Retinal pigment epithelial cell (primary cell): ENCODE measurements around the gene CCRL2.
"Not testable (repeated sequence)": the region's sequence is repeated elsewhere in the genome, so short reads cannot be mapped to it uniquely, and the experiment has no call there.

Experiments used
- DNase-seq: peaks from one replicate; pipeline ENCODE4 v3.0.0-alpha.2; 2010; ENCODE audit warnings: low read depth
- H3K4me3 ChIP-seq: 2 replicates; pipeline ENCODE4 v1.5.1; 2011; ENCODE audit warnings: mild to moderate bottlenecking, low read length, control low read depth, moderate library complexity
- TF ChIP-seq, protein P1 (sequence below): conservative IDR thresholded peaks from 2 replicates; pipeline ENCODE4 v1.5.1; 2011; ENCODE audit warnings: low read depth, low read length, control low read depth, inconsistent platforms

CCRL2 gene

DNA sequence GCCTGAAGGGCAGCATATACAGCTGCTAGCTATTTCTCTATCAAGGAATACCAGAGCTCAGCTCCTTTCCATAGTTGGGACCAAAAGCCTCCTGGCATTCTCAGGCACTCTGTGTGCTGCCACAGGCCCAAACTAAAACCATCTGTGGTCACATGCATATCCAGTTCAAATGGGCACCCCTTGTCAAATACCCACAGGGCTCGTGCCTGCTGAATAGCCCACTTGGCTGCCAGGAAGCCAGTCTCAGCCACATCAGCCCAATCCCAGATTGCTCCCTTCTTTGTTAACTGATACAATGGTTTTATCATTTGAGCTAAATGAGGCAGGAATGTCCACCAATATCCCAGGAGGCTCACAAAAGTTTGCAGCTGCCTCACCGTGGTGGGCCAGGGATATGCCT lies 13.9 kb downstream of the CCRL2 start:
- TF ChIP-seq, protein P1, sequence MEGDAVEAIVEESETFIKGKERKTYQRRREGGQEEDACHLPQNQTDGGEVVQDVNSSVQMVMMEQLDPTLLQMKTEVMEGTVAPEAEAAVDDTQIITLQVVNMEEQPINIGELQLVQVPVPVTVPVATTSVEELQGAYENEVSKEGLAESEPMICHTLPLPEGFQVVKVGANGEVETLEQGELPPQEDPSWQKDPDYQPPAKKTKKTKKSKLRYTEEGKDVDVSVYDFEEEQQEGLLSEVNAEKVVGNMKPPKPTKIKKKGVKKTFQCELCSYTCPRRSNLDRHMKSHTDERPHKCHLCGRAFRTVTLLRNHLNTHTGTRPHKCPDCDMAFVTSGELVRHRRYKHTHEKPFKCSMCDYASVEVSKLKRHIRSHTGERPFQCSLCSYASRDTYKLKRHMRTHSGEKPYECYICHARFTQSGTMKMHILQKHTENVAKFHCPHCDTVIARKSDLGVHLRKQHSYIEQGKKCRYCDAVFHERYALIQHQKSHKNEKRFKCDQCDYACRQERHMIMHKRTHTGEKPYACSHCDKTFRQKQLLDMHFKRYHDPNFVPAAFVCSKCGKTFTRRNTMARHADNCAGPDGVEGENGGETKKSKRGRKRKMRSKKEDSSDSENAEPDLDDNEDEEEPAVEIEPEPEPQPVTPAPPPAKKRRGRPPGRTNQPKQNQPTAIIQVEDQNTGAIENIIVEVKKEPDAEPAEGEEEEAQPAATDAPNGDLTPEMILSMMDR: no peak
- no peak overlapping the region for H3K4me3 ChIP-seq
- DNase-seq: no peak

DNA sequence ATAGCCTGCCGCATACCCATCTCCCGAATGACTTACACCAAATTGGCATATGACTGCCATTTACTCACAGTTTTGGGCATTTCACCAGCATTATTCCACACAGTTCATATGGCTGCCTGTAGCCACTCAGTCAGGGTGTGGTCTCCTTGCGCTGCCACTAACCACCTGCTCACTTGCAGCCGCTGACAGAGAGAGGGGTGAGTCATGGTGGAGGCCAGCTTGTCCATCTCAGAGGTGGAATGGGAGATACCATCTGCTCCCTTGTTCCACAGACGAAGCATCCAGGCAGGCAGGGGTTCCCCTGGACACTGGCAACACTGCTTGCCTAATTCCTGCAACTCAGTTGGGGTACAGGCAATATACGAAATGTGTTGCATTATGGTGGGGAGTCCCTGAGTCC lies 15.6 kb downstream of the CCRL2 start:
- TF ChIP-seq, protein P1: no peak
- H3K4me3 ChIP-seq: no peak overlapping the region
- DNase-seq: no peak

DNA sequence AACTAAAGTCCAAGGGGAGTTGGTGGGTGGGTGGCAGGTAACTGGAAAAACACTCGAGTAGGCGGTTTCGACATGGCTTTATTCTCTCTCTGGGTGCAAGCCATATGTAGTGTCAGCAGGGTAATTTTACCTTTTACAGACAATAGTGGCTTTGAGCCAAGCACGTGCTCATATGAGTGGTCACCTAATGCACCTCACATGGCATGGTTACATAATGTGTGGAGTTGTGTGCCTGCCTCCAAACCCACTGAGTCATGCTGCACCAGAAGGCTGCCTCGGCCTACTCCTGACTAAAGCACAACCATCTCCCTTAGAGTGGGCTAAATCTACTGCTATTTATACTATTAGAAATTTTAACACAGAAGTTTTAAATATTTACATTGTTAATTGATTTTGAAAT lies 16.5 kb downstream of the CCRL2 start:
- TF ChIP-seq, protein P1: no peak
- peak; percentile 89 for DNase-seq
- H3K4me3 ChIP-seq: no peak overlapping the region

DNA sequence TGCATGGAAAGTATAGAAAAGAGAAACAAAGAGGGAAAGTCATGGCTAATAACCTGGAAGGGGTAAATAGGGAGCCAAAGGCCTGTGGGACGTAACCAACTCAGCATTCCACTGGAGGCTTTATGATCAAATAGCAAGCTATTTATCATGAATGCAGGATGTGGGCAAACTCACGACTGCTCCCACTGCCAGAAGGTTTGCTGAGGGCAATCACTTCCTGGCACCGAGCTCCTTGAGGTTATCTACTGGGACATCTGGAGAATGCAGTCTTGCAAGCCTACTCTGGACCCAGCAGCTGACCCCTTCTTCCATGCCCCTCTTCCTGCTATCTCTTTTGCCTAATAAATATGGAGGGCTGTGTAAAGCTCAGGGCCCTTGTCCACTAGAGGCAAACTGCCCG lies 19.4 kb downstream of the CCRL2 start:
- DNase-seq, H3K4me3 ChIP-seq: not testable (repeated sequence)

DNA sequence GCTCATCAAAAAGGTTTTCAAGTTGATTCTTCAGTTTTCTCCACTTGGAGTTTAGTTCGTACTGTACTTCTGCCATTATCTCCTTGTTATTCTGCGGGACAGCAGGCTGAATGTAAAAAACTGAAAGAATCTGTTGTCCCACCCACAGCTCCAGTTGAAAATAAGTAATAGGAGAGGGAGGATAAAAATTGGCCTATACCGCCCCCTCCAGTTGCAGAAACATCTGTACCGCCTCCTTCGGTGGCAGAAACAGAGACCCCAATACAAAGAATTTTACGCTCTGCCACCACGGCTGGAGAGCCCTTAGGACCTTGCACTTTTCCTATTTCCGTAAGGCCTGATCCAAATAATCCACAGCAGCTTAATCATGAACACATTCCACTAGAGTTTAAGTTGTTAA lies 20.3 kb downstream of the CCRL2 start:
- H3K4me3 ChIP-seq, DNase-seq: not testable (repeated sequence)

DNA sequence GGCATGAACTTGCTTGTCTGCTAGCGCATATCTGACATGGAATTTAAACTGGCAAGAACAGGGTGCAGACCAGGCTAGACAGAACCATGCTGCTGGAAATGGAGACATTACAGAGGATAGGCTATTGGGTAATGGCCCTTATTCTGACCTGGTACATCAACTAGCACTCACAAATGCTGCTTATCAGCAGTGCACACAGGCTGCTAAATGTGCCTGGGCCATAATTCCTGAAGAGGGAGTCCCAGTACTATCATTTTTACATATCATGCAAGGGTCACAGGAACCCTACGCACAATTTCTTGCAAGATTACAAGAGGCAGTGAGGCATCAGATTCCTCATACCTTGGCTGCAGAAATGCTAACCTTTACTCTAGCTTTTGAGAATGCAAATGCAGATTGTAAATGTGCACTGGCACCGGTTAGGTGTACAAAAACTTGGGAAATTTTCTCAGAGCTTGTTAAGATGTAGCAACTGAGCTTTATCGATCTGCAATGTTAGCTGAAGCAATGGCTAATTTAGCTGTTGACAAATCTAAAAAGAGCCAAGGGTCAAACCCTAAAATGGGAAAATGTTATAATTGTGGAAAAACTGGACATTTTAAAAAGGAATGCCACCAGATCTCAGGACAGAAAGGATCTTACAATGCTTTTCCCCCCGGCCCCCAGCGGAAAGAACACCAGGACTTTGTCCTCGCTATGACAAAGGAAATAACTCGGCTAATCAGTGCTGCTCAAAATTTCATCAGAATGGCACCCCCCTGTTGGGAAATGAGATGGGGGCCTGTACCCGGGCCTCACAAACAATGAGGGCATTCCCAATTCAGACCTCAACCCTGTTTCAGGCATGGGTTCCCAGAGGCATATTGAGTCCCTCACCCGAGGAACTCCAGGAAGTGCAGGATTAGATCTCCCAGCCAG lies 21.1 kb downstream of the CCRL2 start:
- TF ChIP-seq, protein P1: no peak
- no peak for DNase-seq
- H3K4me3 ChIP-seq: no peak overlapping the region

DNA sequence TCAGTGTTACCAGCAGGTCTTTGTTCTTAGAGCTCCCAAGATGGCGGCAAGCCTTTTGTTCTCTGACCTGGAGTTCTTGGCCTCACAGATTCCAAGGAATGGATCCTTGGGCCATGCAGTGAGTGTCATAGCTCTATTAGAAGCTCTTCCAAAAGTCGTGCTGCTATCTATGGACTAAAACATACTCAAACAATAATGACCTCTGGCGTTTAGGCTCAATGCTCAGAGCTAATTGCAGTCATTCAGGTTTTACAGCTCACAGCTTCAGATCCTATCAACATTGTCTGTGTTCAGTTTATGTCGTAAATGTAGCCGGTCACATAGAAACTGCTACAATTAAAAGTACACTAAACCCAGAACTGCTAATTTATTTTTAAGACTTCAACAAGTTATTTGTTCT lies 22.2 kb downstream of the CCRL2 start:
- TF ChIP-seq, protein P1: no peak
- no peak overlapping the region for H3K4me3 ChIP-seq
- no peak for DNase-seq

DNA sequence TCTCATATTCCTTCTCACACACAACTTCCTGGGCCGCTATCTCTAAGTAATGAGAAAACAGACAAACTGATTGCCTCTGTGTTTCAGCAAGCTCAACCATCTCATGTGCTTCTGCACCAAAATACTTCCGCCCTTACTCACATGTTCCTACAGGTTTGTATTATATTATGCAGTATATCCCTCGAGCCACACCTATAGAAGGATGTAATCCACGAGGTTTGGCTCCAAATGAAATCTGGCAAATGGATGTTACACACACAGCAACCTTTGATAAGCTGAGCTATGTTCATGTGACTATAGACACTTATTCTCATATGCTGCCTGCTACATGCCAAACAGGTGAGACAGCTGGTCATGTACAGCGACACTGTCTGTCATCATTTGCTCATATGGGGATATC lies 22.6 kb downstream of the CCRL2 start:
- no peak overlapping the region for H3K4me3 ChIP-seq
- DNase-seq: no peak
- TF ChIP-seq, protein P1: no peak

DNA sequence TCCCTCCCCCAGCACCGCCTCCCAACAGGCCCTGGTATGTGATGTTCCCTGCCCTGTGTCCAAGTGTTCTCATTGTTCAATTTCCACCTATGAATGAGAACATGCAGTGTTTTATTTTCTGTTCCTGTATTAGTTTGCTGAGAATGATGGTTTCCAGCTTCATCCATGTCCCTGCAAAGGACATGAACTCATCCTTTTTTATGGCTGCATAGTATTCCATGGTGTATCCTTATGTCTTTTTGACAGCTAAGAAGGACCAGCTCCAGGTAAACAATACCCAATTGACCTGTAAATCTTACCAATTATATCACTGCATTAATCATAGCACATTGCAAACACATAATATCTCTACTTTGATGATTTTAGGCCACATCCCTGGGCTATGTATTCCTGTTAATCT lies 23.8 kb downstream of the CCRL2 start:
- H3K4me3 ChIP-seq, DNase-seq: not testable (repeated sequence)

DNA sequence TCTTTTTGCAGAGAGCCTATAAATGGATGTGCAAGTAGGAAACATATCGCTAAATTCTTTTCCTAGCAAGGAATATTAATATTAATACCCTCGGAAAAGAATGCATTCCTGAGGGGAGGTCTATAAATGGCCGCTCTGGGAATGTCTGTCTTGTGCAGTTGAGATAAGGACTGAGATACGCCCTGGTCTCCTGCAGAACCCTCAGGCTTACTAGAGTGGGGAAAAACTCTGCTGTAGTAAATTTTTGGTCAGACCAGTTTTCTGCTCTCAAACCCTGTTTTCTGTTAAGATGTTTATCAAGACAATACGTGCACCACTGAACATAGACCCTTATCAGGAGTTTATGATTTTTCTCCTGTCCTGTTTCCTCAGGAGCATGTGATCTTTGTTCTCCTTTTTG lies 24.8 kb downstream of the CCRL2 start:
- H3K4me3 ChIP-seq, DNase-seq: not testable (repeated sequence)

DNA sequence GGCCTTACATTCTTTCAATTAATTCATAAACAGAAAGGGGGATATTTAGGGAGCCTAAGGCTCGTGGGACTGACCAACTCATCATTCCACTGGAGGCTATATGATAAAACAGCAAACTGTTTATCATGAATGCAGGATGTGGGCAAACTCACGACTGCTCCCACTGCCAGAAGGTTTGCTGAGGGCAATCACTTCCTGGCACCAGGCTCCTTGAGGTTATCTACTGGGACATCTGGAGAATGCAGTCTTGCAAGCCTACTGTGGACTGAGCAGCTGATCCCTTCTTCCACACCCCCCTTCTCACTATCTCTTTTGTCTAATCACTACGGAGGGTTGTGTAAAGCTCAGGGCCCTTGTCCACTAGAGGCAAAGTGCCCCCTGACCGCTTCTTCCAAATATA lies 26.1 kb downstream of the CCRL2 start:
- not testable (repeated sequence) for DNase-seq, H3K4me3 ChIP-seq
